Dermis microvascular lymphatic vessel endothelial cell (primary cell): ENCODE measurements around the gene MYO3B. TPM values are rescaled to one million over a fixed set of nuclear protein-coding genes. Genes with fewer than 3 reads are reported as not detected.

Experiments used
- DNase-seq, 2 donors: peaks; one replicate each; pipeline versions ENCODE4 v3.0.0 to v3.0.0-alpha.2; 2010; ENCODE audit warnings: low read depth in 2 of 2
- total RNA-seq: library from RNA; depleted of rRNA; stranded (reverse); fragments of >200 nt; gene quantifications from 2 replicates; pipeline ENCODE4 v1.2.1, GENCODE V29; 2014

Gene MYO3B
- total RNA-seq, 1 donor from 2014 or later, result not detected

GRCh38 chr2:170685591-170685990, 507.6 kb downstream of the MYO3B start:
- DNase-seq, result no peak

GRCh38 chr2:170689481-170689880, 511.5 kb downstream of the MYO3B start:
- DNase-seq, result no peak

- no peak for DNase-seq
Measured at GRCh38 chr2:170690640-170691039, 512.7 kb downstream of the MYO3B start.

GRCh38 chr2:170694316-170694715, 516.4 kb downstream of the MYO3B start:
- no peak for DNase-seq

DNA sequence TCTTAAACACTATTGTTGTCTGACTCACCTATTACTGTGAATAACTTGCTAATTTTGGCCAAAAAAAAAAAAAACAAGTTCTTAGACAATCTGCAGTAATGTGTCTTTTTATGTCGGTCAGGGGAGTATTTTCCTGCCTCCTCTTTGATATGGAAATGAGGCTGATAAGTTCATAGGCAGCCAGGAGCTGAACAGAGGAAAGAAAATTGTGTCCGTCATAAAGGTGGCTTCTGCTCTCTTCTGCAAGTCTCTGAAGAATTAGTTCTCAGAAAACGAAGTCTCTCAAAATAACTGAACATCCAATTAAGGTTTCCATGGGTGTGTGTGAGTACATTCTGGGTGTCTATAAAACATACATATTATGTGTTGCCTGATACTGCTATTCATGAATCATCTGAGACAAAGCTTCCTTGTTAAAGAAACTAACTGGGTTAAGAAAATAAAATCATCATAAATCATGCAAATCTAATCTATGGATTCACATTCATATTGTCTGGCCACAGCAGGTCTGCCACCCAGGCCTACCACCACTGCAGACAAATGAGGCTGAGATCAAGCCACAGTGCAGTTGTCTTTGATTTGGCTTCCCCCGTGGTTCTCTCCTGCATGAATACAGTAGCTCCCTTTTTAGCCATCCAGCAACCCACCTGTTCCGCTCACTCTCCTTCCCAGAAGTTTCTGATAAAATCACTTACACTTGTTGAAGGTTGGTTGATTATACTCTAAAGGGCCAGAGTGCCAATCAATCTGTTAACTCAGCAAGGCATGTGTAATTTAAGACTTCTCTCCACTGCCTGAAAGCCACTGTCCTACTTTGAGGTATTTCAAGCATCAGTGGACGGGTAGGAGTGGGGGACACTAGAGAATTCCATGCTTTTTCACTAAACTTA, 517.8 kb downstream of the MYO3B start:
- no peak for DNase-seq

DNA sequence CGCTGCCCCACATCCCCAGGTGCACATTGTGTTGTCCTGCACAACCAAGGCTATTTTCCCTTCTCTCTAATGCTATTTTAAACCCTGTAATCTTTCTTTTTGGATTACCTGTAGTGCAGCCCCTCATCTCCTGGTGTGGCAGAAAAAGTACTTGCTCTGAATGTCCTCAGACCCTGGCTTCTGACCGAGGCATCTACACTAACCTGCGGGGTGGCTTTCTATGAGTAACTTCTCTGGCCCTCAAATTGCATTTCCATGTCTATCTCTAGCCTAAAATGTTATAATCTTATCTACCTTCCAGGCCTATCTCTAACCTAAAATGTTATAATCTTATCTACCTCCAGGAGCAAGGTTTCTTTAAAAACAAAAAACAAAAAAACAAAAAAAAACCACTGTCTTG, 519.0 kb downstream of the MYO3B start:
- no peak for DNase-seq

DNA sequence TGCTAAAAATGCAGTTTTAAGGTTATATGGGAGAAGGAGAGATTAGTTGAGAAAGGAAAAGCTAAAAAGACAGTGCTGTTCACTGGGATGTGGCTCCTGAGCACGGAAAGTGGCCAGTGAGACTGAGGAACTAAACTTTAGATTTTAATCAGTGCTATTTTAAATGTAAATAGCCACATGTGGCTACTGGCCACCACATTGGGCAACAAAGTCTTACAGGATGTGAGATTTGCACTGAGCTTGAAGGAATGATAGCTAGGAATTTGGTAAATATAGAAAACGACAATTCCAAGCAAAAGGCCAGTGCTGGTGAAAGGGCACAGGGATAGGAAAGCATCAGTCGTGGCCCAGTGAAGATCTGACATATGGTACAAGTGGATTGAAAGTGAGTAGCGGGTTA, 523.1 kb downstream of the MYO3B start:
- DNase-seq, result no peak

DNA sequence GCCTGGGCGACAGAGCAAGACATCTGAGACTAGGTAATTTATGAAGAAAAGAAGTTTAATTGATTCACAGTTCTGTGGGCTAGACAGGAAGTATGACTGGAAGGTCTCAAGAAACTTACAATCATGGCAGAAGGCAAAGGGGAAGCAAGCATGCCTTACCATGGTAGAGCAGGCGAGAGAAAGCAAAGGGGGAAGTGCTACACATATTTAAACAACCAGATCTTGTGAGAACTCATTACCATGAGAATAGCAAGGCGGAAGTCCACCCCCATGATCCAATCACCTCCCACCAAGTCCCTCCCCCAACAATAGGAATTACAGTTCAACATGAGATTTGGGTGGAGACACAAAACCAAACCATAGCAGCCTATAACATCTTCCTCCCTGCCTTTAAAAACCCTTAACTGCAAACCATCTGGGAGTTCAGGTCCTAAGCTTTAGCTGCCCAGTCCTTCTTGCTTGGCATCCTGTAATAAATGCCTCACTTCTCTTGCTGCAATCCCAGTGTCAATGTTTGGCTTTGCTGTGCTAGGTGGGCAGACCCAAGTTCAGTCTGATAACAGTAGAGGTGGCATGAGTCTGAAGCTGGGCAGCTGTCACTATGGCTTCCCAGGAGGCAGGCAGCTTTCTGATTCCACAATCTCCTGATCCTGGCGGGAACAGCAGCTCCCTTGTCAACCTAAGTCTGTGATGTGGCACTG, 526.0 kb downstream of the MYO3B start:
- DNase-seq, result no peak
